Thyroid gland (tissue), 4 donors: Measurements from ENCODE around the gene THSD7B.

Experiments used
- CTCF ChIP-seq, 6 experiments: fragments of 200-600 bp in 3 of 6; fragments of 450-650 bp in 3 of 6; sonication (generic) in 3 of 6; IDR thresholded peaks; one replicate each; pipeline ENCODE4 v1.5.1; 2016 to 2019; ENCODE audit warnings: antibody characterized with exemption in 6 of 6, mild to moderate bottlenecking in 2 of 6, inconsistent platforms in 1 of 6, moderate library complexity in 1 of 6
- POLR2A ChIP-seq, 2 donors: fragments of 450-650 bp; IDR thresholded peaks; one replicate each; pipeline ENCODE4 v1.6.1; 2017; ENCODE audit warnings: antibody characterized with exemption in 2 of 2, mild to moderate bottlenecking in 2 of 2, moderate library complexity in 1 of 2

- TF ChIP-seq CTCF (IDR thresholded peaks at IDR 0.05) (no peak), POLR2A (IDR thresholded peaks at IDR 0.05) (no peak)
These were observed 372.9 kb downstream of the THSD7B start for GRCh38 chr2:137138263-137138662.
